ENCODE measurements around the gene POC1A.
"Not testable (repeated sequence)": the region's sequence is repeated elsewhere in the genome, so short reads cannot be mapped to it uniquely, and the experiment has no call there.

The POC1A gene

GRCh38 chr3:52175416-52176179, 21.4 kb upstream of the POC1A start:
- no peaks in the 10 kb centered on the region for H3K36me3 ChIP-seq (ENCODE audit: control insufficient read depth, insufficient read depth, low read length)
- no peaks in the 10 kb centered on the region for H3K27me3 ChIP-seq (ENCODE audit: control insufficient read depth, insufficient read depth, low read length)
- 0 out of 2 replicates have a peak, but pooled peaks cover 1% of the 10 kb centered on the region for H3K4me1 ChIP-seq (ENCODE audit: control insufficient read depth, insufficient read depth, low read length)
- no peaks in the 10 kb centered on the region for H3K9me3 ChIP-seq (ENCODE audit: control insufficient read depth, insufficient read depth, low read length)
- no peak for DNase-seq (ENCODE audit: low read depth, low spot score)
- H3K27ac ChIP-seq (ENCODE audit: low read length), result no peak overlapping the region
- no peak overlapping the region for H3K4me3 ChIP-seq (ENCODE audit: low read length)
- no CpG with 5 or more reads among the region's 14 CpGs for WGBS (ENCODE audit: insufficient coverage, insufficient read length)

- no peak overlapping the region for H3K4me3 ChIP-seq (ENCODE audit: low read length)
- DNase-seq (ENCODE audit: low read depth, low spot score), result no peak
- no peaks in the 10 kb centered on the region for H3K36me3 ChIP-seq (ENCODE audit: control insufficient read depth, insufficient read depth, low read length)
- H3K9me3 ChIP-seq (ENCODE audit: control insufficient read depth, insufficient read depth, low read length), result no peaks in the 10 kb centered on the region
- no peaks in the 10 kb centered on the region for H3K27me3 ChIP-seq (ENCODE audit: control insufficient read depth, insufficient read depth, low read length)
- H3K27ac ChIP-seq (ENCODE audit: low read length), result no peak overlapping the region
- 0 out of 2 replicates have a peak, but pooled peaks cover 1% of the 10 kb centered on the region for H3K4me1 ChIP-seq (ENCODE audit: control insufficient read depth, insufficient read depth, low read length)
- WGBS (ENCODE audit: insufficient coverage, insufficient read length), result no CpG with 5 or more reads among the region's 9 CpGs
Observed at GRCh38 chr3:52174896-52175295, 20.7 kb upstream of the POC1A start.

GRCh38 chr3:52173101-52173500, 18.9 kb upstream of the POC1A start:
- Histone ChIP-seq H3K27ac (ENCODE audit: low read length) (no peak overlapping the region), H3K4me1 (ENCODE audit: control insufficient read depth, insufficient read depth, low read length) (0 out of 2 replicates have a peak, but pooled peaks cover 1% of the 10 kb centered on the region), H3K36me3 (ENCODE audit: control insufficient read depth, insufficient read depth, low read length) (no peaks in the 10 kb centered on the region), H3K27me3 (ENCODE audit: control insufficient read depth, insufficient read depth, low read length) (no peaks in the 10 kb centered on the region), H3K4me3 (ENCODE audit: low read length) (no peak overlapping the region), H3K9me3 (ENCODE audit: control insufficient read depth, insufficient read depth, low read length) (no peaks in the 10 kb centered on the region)
- DNase-seq (ENCODE audit: low read depth, low spot score), result no peak
- WGBS (ENCODE audit: insufficient coverage, insufficient read length), result no CpG with 5 or more reads among the region's 1 CpG

- 0 out of 2 replicates have a peak, but pooled peaks cover 1% of the 10 kb centered on the region for H3K4me1 ChIP-seq (ENCODE audit: control insufficient read depth, insufficient read depth, low read length)
- no peak overlapping the region for H3K4me3 ChIP-seq (ENCODE audit: low read length)
- no peaks in the 10 kb centered on the region for H3K36me3 ChIP-seq (ENCODE audit: control insufficient read depth, insufficient read depth, low read length)
- H3K9me3 ChIP-seq (ENCODE audit: control insufficient read depth, insufficient read depth, low read length), result no peaks in the 10 kb centered on the region
- H3K27ac ChIP-seq (ENCODE audit: low read length), result no peak overlapping the region
- no peaks in the 10 kb centered on the region for H3K27me3 ChIP-seq (ENCODE audit: control insufficient read depth, insufficient read depth, low read length)
- DNase-seq (ENCODE audit: low read depth, low spot score), result no peak
- WGBS (ENCODE audit: insufficient coverage, insufficient read length), result no CpG with 5 or more reads among the region's 5 CpGs
Observed at GRCh38 chr3:52172262-52172757, 18.1 kb upstream of the POC1A start.

- H3K4me3 ChIP-seq (ENCODE audit: low read length), result no peak overlapping the region
- H3K4me1 ChIP-seq (ENCODE audit: control insufficient read depth, insufficient read depth, low read length), result 0 out of 2 replicates have a peak, but pooled peaks cover 1% of the 10 kb centered on the region
- H3K27me3 ChIP-seq (ENCODE audit: control insufficient read depth, insufficient read depth, low read length), result no peaks in the 10 kb centered on the region
- no peak for DNase-seq (ENCODE audit: low read depth, low spot score)
- no CpG with 5 or more reads among the region's 3 CpGs for WGBS (ENCODE audit: insufficient coverage, insufficient read length)
- H3K9me3 ChIP-seq (ENCODE audit: control insufficient read depth, insufficient read depth, low read length), result no peaks in the 10 kb centered on the region
- no peaks in the 10 kb centered on the region for H3K36me3 ChIP-seq (ENCODE audit: control insufficient read depth, insufficient read depth, low read length)
- no peak overlapping the region for H3K27ac ChIP-seq (ENCODE audit: low read length)
Observed at GRCh38 chr3:52171514-52172261, 17.5 kb upstream of the POC1A start.

GRCh38 chr3:52170217-52170616, 16.0 kb upstream of the POC1A start:
- no CpG with 5 or more reads among the region's 3 CpGs for WGBS (ENCODE audit: insufficient coverage, insufficient read length)
- not testable (repeated sequence) for H3K36me3 ChIP-seq (ENCODE audit: control insufficient read depth, insufficient read depth, low read length); DNase-seq (ENCODE audit: low read depth, low spot score); H3K4me1 ChIP-seq (ENCODE audit: control insufficient read depth, insufficient read depth, low read length); H3K4me3 ChIP-seq (ENCODE audit: low read length); H3K27me3 ChIP-seq (ENCODE audit: control insufficient read depth, insufficient read depth, low read length); H3K27ac ChIP-seq (ENCODE audit: low read length); H3K9me3 ChIP-seq (ENCODE audit: control insufficient read depth, insufficient read depth, low read length)

GRCh38 chr3:52167240-52167639, 13.0 kb upstream of the POC1A start:
- H3K27ac ChIP-seq (ENCODE audit: low read length), result no peak overlapping the region
- H3K4me3 ChIP-seq (ENCODE audit: low read length), result no peak overlapping the region
- peak; percentile 45 for DNase-seq (ENCODE audit: low read depth, low spot score)
- H3K9me3 ChIP-seq (ENCODE audit: control insufficient read depth, insufficient read depth, low read length), result no peaks in the 10 kb centered on the region
- WGBS (ENCODE audit: insufficient coverage, insufficient read length), result no CpG with 5 or more reads among the region's 9 CpGs
- no peaks in the 10 kb centered on the region for H3K27me3 ChIP-seq (ENCODE audit: control insufficient read depth, insufficient read depth, low read length)
- 0 out of 2 replicates have a peak, but pooled peaks cover 2% of the 10 kb centered on the region for H3K4me1 ChIP-seq (ENCODE audit: control insufficient read depth, insufficient read depth, low read length)
- no peaks in the 10 kb centered on the region; the same call in 1 of the 2 replicates for H3K36me3 ChIP-seq (ENCODE audit: control insufficient read depth, insufficient read depth, low read length)

GRCh38 chr3:52162250-52162872, 8.1 kb upstream of the POC1A start:
- no CpG with 5 or more reads among the region's 7 CpGs for WGBS (ENCODE audit: insufficient coverage, insufficient read length)
- H3K9me3 ChIP-seq (ENCODE audit: control insufficient read depth, insufficient read depth, low read length), result no peaks in the 10 kb centered on the region

GRCh38 chr3:52159503-52159902, 5.3 kb upstream of the POC1A start:
- H3K4me3 ChIP-seq (ENCODE audit: low read length), result no peak overlapping the region
- H3K4me1 ChIP-seq (ENCODE audit: control insufficient read depth, insufficient read depth, low read length), result 0 out of 2 replicates have a peak, but pooled peaks cover 1% of the 10 kb centered on the region
- WGBS (ENCODE audit: insufficient coverage, insufficient read length), result no CpG with 5 or more reads among the region's 1 CpG
- H3K9me3 ChIP-seq (ENCODE audit: control insufficient read depth, insufficient read depth, low read length), result no peaks in the 10 kb centered on the region
- H3K27ac ChIP-seq (ENCODE audit: low read length), result no peak overlapping the region
- H3K36me3 ChIP-seq (ENCODE audit: control insufficient read depth, insufficient read depth, low read length), result no peaks in the 10 kb centered on the region; the same call in 1 of the 2 replicates
- DNase-seq (ENCODE audit: low read depth, low spot score), result no peak
- no peaks in the 10 kb centered on the region for H3K27me3 ChIP-seq (ENCODE audit: control insufficient read depth, insufficient read depth, low read length)

More at GRCh38 chr3:52162250-52162872, 8.1 kb upstream of the POC1A start:
- H3K36me3 ChIP-seq (ENCODE audit: control insufficient read depth, insufficient read depth, low read length), result no peaks in the 10 kb centered on the region; the same call in 1 of the 2 replicates
- DNase-seq (ENCODE audit: low read depth, low spot score), result no peak
- H3K4me1 ChIP-seq (ENCODE audit: control insufficient read depth, insufficient read depth, low read length), result 0 out of 2 replicates have a peak, but pooled peaks cover 2% of the 10 kb centered on the region
- H3K27me3 ChIP-seq (ENCODE audit: control insufficient read depth, insufficient read depth, low read length), result no peaks in the 10 kb centered on the region
- no peak overlapping the region; the same call in 1 of the 2 replicates for H3K4me3 ChIP-seq (ENCODE audit: low read length)
- H3K27ac ChIP-seq (ENCODE audit: low read length), result no peak overlapping the region

GRCh38 chr3:52155912-52156311, 1.7 kb upstream of the POC1A start:
- 0 out of 2 replicates have a peak, but pooled peaks cover 1% of the 10 kb centered on the region for H3K4me1 ChIP-seq (ENCODE audit: control insufficient read depth, insufficient read depth, low read length)
- no peak overlapping the region for H3K27ac ChIP-seq (ENCODE audit: low read length)
- H3K27me3 ChIP-seq (ENCODE audit: control insufficient read depth, insufficient read depth, low read length), result no peaks in the 10 kb centered on the region
- no peak overlapping the region for H3K4me3 ChIP-seq (ENCODE audit: low read length)
- H3K9me3 ChIP-seq (ENCODE audit: control insufficient read depth, insufficient read depth, low read length), result no peaks in the 10 kb centered on the region
- no peak for DNase-seq (ENCODE audit: low read depth, low spot score)
- no CpG with 5 or more reads among the region's 4 CpGs for WGBS (ENCODE audit: insufficient coverage, insufficient read length)
- no peaks in the 10 kb centered on the region for H3K36me3 ChIP-seq (ENCODE audit: control insufficient read depth, insufficient read depth, low read length)

Measured in iPS DF 6.9 (cell line).